DOHH2 (cell line): ENCODE results near the gene NRM.

Experiments used
- CTCF ChIP-seq: fragments of 200-600 bp; sonication (generic); IDR thresholded peaks from one replicate; pipeline ENCODE4 v1.5.1; 2014; ENCODE audit warnings: antibody characterized with exemption, mild to moderate bottlenecking, low read depth, low read length; ENCODE audit not compliant: poor library complexity, severe bottlenecking
- EZH2phosphoT487 ChIP-seq: fragments of 200-600 bp; sonication (generic); IDR thresholded peaks from 2 replicates; pipeline ENCODE4 v1.6.1; 2017; ENCODE audit warnings: borderline replicate concordance, mild to moderate bottlenecking, antibody characterized with exemption, low read length, moderate library complexity, mixed read lengths

- no peak for TF ChIP-seq CTCF
- no peak for TF ChIP-seq EZH2phosphoT487
Measured at GRCh38 chr6:30679765-30680535, 10.8 kb downstream of the NRM start.
